HUES48 (cell line): ENCODE data around the gene DHRSX.
"Not testable (repeated sequence)": the region's sequence is repeated elsewhere in the genome, so short reads cannot be mapped to it uniquely, and the experiment has no call there.

Experiments used
- H3K27ac ChIP-seq: one replicate; pipeline ENCODE4 v1.7.0; 2013; ENCODE audit warnings: low read depth, low read length, inconsistent platforms
- H3K27me3 ChIP-seq: 2 replicates; pipeline ENCODE4 v1.6.1; 2013; ENCODE audit warnings: mild to moderate bottlenecking, low read length; ENCODE audit not compliant: control insufficient read depth, insufficient read depth
- H3K36me3 ChIP-seq: 2 replicates; pipeline ENCODE4 v1.6.1; 2013; ENCODE audit warnings: low read length; ENCODE audit not compliant: control insufficient read depth, insufficient read depth
- H3K4me1 ChIP-seq: 2 replicates; pipeline ENCODE4 v1.6.1; 2013; ENCODE audit warnings: mild to moderate bottlenecking, low read length; ENCODE audit not compliant: control insufficient read depth, insufficient read depth
- H3K4me3 ChIP-seq: 2 replicates; pipeline ENCODE4 v1.5.1; 2013; ENCODE audit warnings: mild to moderate bottlenecking, low read depth, low read length
- H3K9ac ChIP-seq: 2 replicates; pipeline ENCODE4 v1.6.1; 2013; ENCODE audit warnings: mild to moderate bottlenecking, low read depth, low read length, moderate library complexity
- H3K9me3 ChIP-seq: 2 replicates; pipeline ENCODE4 v1.6.1; 2013; ENCODE audit warnings: low read length; ENCODE audit not compliant: control insufficient read depth, insufficient read depth

DHRSX gene

DNA sequence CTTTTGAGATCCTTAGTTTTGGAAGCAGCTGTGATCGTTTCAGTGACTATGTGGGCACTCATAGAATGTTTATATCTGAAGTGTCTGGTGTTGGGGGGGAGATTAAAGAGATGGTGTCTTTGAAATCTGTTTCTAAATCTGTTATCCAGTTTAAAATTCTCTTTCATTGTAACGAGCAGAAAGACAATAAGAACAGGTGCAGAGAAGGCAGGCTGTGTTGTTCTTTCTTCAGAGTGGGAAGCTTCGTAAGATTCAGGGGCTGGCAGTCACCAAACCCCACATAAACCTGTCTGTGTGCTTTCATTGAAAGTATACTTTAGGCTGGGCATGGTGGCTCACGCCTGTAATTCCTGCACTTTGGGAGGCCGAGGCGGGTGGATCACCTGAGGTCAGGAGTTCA is 16.3 kb upstream of the DHRSX start:
- Histone ChIP-seq H3K27me3 (no peaks in the 10 kb centered on the region), H3K27ac (no peak overlapping the region), H3K9me3 (no peaks in the 10 kb centered on the region), H3K4me1 (peaks cover 3% of the 10 kb centered on the region; the same call in 1 of the 2 replicates), H3K4me3 (no peak overlapping the region), H3K36me3 (no peaks in the 10 kb centered on the region), H3K9ac (no peak overlapping the region)

GRCh38 chrX:2516623-2517022 is 15.8 kb upstream of the DHRSX start:
- H3K9me3 ChIP-seq = no peaks in the 10 kb centered on the region
- H3K4me3 ChIP-seq = no peak overlapping the region
- peaks cover 3% of the 10 kb centered on the region; the same call in 1 of the 2 replicates for H3K4me1 ChIP-seq
- H3K36me3 ChIP-seq = no peaks in the 10 kb centered on the region
- no peak overlapping the region for H3K9ac ChIP-seq
- H3K27me3 ChIP-seq = no peaks in the 10 kb centered on the region
- no peak overlapping the region for H3K27ac ChIP-seq

GRCh38 chrX:2514131-2514530 is 13.4 kb upstream of the DHRSX start:
- Histone ChIP-seq H3K9ac (no peak overlapping the region), H3K9me3 (no peaks in the 10 kb centered on the region), H3K27ac (no peak overlapping the region), H3K4me3 (no peak overlapping the region), H3K36me3 (no peaks in the 10 kb centered on the region), H3K27me3 (no peaks in the 10 kb centered on the region), H3K4me1 (peaks cover 3% of the 10 kb centered on the region; the same call in 1 of the 2 replicates)

DNA sequence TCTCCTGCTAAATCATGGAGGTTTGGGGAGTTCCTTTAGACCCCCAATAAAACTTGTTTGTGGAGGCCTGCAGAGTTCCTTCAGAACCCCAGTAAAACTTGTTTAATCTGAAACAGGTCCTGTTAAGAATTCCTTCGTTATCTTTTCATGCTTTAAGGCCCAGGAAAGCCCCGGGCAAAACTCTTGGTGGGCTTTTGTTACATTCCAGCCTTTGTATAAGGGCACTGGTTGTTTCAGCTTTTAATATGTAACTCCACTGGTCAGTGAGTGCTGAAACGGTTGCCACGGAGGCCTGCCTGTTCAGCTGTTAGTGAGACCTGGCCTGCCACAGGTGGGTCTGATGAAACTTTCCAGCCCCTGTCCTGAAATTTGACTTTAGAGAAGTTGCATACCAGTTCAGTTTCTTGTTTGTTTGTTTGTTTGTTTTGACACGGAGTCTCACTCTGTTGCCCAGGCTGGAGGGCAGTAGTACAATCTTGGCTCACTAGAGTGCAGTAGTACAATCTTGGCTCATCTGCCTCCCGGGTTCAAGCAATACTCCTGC is 12.4 kb upstream of the DHRSX start:
- no peak overlapping the region for H3K27ac ChIP-seq
- H3K4me3 ChIP-seq = no peak overlapping the region
- H3K4me1 ChIP-seq = peaks cover 3% of the 10 kb centered on the region; the same call in 1 of the 2 replicates
- no peaks in the 10 kb centered on the region for H3K9me3 ChIP-seq
- no peaks in the 10 kb centered on the region for H3K27me3 ChIP-seq
- H3K36me3 ChIP-seq = no peaks in the 10 kb centered on the region
- no peak overlapping the region for H3K9ac ChIP-seq

DNA sequence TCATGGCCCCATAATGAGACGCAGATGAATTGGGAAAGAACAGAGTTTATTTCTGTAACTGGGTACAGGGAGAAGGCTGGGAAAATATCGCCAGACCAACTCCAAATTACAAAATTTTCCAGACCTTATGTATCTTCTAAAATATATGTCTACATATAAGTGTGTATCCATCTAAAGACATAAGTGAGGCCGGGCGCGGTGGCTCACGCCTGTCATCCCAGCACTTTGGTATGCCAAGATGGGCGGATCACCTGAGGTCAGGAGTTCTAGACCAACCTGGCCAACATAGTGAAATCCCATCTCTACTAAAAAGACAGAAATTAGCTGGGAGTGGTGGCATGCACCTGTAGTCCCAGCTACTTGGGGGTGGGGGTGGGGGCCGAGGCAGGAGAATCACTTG is 11.7 kb upstream of the DHRSX start:
- Histone ChIP-seq H3K9me3 (no peaks in the 10 kb centered on the region), H3K27ac (no peak overlapping the region), H3K4me1 (peaks cover 3% of the 10 kb centered on the region; the same call in 1 of the 2 replicates), H3K4me3 (no peak overlapping the region), H3K9ac (no peak overlapping the region), H3K36me3 (no peaks in the 10 kb centered on the region), H3K27me3 (no peaks in the 10 kb centered on the region)

DNA sequence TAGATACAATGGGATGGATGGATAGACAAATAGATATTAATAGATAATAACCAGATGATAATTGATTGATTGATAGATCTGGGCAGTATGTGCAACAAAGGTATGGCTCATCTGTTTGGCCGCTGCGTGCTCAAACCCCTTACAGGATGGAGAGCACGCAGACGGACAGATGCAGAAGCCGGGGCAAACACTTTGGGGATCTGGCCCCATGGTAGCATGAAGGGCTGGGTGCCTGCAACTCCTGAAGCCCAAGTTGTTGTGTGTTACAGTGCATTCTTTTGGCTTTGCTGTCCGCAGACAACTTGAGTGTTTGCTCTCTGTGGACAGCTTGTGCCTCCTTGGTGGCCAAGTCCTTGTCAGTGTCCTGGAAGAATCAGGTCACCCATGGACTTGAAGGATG is 10.6 kb upstream of the DHRSX start:
- H3K36me3 ChIP-seq = no peaks in the 10 kb centered on the region
- H3K4me1 ChIP-seq = peaks cover 3% of the 10 kb centered on the region; the same call in 1 of the 2 replicates
- H3K27me3 ChIP-seq = no peaks in the 10 kb centered on the region
- H3K4me3 ChIP-seq = no peak overlapping the region
- H3K9ac ChIP-seq = no peak overlapping the region
- H3K9me3 ChIP-seq = no peaks in the 10 kb centered on the region
- H3K27ac ChIP-seq = no peak overlapping the region

DNA sequence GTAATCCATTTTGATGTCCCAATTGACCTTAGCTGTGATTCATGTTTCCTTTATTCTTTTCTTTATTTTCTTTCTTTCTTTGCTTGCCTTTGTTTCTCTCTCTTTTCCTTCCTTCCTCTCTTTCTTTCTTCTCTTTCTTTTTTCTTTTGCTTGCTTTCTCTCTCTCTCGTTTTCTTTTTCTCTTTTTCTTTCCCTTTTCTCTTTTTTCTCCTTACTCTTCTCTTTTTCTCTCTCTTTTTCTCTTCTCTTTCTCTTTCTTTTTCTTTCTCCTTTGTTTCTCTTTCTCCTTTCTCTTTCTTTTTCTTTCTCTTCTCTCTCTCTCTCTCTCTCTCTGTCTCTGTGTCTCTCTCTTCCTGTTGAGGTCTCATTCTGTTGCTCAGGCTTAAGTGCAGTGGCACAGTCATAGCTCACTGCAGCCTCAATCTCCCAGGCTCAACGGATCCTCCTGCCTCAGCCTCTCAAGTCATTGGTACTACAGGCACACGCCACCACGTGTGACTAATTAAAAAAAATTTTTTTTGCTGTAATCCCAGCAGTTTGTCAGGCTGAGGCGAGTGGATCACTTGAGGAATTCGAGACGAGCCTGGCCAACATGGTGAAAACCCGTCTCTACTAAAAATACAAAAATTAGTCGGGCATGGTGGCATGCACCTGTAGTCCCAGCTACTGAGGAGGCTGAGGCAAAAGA is 8.0 kb upstream of the DHRSX start:
- no peaks in the 10 kb centered on the region for H3K36me3 ChIP-seq
- H3K27me3 ChIP-seq = no peaks in the 10 kb centered on the region
- H3K9ac ChIP-seq = no peak overlapping the region
- H3K27ac ChIP-seq = no peak overlapping the region
- H3K4me3 ChIP-seq = no peak overlapping the region
- peaks cover 3% of the 10 kb centered on the region; the same call in 1 of the 2 replicates for H3K4me1 ChIP-seq
- H3K9me3 ChIP-seq = no peaks in the 10 kb centered on the region

DNA sequence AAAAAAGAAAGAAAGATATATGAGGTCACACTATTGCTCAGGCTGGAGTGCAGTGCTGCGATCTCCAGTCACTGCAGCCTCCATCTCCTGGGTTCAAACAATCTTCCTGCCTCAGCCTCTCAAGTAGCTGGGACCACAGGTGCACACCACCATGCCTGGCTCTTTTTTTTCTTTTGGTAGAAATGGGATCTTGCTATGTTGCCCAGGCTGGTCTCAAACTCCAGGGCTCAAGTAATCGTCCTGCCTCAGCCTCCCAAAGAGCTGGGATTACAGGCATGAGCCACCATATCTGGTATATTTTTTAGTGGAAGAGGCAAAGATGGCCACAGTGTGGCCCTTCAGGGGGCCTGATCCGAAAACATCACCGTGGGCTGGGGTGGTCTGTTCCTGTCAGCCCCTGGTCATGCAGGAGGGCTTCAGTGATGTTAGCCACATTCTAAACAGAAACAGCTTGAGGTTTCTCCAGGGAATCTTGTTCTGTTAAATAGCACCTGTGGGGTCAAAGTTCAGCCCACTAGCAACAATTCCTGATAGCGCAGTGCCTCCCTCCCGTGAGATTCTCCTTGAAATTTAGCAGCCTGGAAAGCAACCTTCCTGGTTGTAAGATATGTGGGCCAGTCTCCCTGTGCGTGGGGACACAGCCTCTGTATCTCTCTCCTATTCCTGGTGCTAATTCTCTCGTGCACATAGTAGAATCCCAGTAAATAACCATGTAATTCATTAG is 7.3 kb upstream of the DHRSX start:
- Histone ChIP-seq H3K36me3 (no peaks in the 10 kb centered on the region), H3K9me3 (no peaks in the 10 kb centered on the region), H3K27ac (no peak overlapping the region), H3K4me1 (no peaks in the 10 kb centered on the region; the same call in 1 of the 2 replicates), H3K9ac (no peak overlapping the region), H3K4me3 (no peak overlapping the region), H3K27me3 (no peaks in the 10 kb centered on the region)

DNA sequence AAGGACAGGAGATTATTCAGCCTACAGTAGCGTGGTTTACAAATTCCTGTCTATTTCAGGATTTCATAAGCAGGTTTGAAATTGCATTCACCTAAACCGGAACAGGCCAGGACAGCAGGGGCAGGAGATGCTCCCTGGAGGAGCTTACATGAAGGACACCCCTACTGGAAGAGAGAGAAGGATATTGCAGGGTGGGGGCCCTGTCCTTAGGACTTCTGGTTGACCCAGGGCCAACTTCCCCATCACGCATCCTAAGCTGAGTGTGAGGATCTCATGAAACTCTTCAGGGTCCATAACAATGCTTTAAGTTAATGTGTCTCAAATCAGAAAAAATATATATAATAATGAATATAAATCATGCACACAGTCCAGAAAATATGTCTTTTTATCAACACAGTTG is 6.4 kb upstream of the DHRSX start:
- H3K36me3 ChIP-seq = no peaks in the 10 kb centered on the region
- no peak overlapping the region for H3K9ac ChIP-seq
- H3K4me1 ChIP-seq = no peaks in the 10 kb centered on the region
- no peaks in the 10 kb centered on the region for H3K9me3 ChIP-seq
- H3K27ac ChIP-seq = no peak overlapping the region
- no peak overlapping the region for H3K4me3 ChIP-seq
- H3K27me3 ChIP-seq = no peaks in the 10 kb centered on the region

- H3K9ac ChIP-seq, H3K4me1 ChIP-seq, H3K27me3 ChIP-seq, H3K4me3 ChIP-seq, H3K9me3 ChIP-seq, H3K27ac ChIP-seq, H3K36me3 ChIP-seq: not testable (repeated sequence)
These were observed 4.6 kb upstream of the DHRSX start for GRCh38 chrX:2505341-2505740.

GRCh38 chrX:2504706-2505332 is 4.0 kb upstream of the DHRSX start:
- no peak overlapping the region for H3K27ac ChIP-seq
- no peaks in the 10 kb centered on the region for H3K9me3 ChIP-seq
- H3K9ac ChIP-seq = no peak overlapping the region
- H3K36me3 ChIP-seq = no peaks in the 10 kb centered on the region
- no peak overlapping the region for H3K4me3 ChIP-seq
- no peaks in the 10 kb centered on the region for H3K4me1 ChIP-seq
- no peaks in the 10 kb centered on the region for H3K27me3 ChIP-seq
